Duodenal mucosa (tissue), 2 donors: ENCODE data around the gene TST.

ENCODE experiments used
- H3K27ac ChIP-seq: one replicate; pipeline ENCODE4 v1.7.0; 2013; ENCODE audit warnings: low read depth, low read length
- H3K27me3 ChIP-seq, 2 donors: one replicate each; pipeline ENCODE4 v1.7.0; 2013; ENCODE audit warnings: low read length in 2 of 2, control low read depth in 1 of 2; ENCODE audit not compliant: insufficient read depth in 2 of 2, control insufficient read depth in 1 of 2
- H3K36me3 ChIP-seq, 2 donors: one replicate each; pipeline ENCODE4 v1.7.0; 2013; ENCODE audit warnings: low read length in 2 of 2, control low read depth in 1 of 2; ENCODE audit not compliant: insufficient read depth in 2 of 2, control insufficient read depth in 1 of 2
- H3K4me1 ChIP-seq, 2 donors: one replicate each; pipeline ENCODE4 v1.7.0; 2013; ENCODE audit warnings: low read length in 2 of 2, control low read depth in 1 of 2; ENCODE audit not compliant: insufficient read depth in 2 of 2, control insufficient read depth in 1 of 2
- H3K4me3 ChIP-seq, 2 donors: one replicate each; pipeline ENCODE4 v1.7.0; 2013; ENCODE audit warnings: low read length in 2 of 2, low read depth in 1 of 2
- H3K9ac ChIP-seq, 2 donors: one replicate each; pipeline ENCODE4 v1.7.0; 2013; ENCODE audit warnings: low read length in 2 of 2, low read depth in 1 of 2
- H3K9me3 ChIP-seq, 2 donors: one replicate each; pipeline ENCODE4 v1.7.0; 2013; ENCODE audit warnings: low read length in 2 of 2, control low read depth in 1 of 2; ENCODE audit not compliant: control insufficient read depth in 1 of 2

The TST gene

DNA sequence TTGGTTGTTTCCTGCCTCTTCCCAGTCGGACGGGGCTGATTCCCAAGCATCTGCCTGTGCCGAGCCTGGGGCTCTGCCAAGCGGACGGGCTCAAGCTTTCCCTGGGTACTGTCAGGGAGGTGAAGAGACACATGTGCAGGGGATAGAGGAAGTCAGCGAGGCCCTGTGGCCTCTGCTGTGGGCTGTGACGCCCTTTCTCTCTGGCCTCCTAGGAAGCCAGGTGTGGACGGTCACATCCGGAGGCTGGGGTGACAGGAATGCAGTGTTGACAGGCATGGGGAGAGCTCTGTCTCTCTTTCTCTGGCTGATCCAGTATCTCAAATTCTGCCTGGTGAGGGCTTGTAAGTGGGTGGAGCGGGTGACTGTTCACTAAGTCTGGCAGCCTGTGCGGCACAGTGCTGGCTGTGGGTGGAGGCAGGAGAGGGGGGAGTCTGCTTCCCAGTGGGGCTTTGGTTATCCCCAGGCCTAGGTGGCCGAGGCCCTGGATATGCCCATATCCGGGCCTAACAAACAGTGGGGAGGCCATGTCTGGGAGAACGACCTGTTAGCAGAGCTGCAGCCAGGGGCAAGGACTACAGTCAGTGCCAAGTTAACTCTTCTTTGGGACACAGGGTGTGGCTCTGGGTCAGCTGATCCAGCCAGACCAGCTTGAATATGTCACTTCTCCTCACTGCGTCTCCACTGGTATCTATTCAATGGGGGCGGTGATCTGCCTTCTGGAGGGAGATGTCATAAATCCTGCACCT, 34.2 kb upstream of the TST start:
- H3K9ac ChIP-seq = no peak overlapping the region
- H3K27ac ChIP-seq = no peak overlapping the region
- H3K4me3 ChIP-seq = no peak overlapping the region
- H3K9me3 ChIP-seq = no peaks in the 10 kb centered on the region
- no peaks in the 10 kb centered on the region for H3K27me3 ChIP-seq
- H3K4me1 ChIP-seq = peaks cover 34% of the 10 kb centered on the region in 2 donors
- H3K36me3 ChIP-seq = peaks cover 0 to 16% of the 10 kb centered on the region in 2 donors

DNA sequence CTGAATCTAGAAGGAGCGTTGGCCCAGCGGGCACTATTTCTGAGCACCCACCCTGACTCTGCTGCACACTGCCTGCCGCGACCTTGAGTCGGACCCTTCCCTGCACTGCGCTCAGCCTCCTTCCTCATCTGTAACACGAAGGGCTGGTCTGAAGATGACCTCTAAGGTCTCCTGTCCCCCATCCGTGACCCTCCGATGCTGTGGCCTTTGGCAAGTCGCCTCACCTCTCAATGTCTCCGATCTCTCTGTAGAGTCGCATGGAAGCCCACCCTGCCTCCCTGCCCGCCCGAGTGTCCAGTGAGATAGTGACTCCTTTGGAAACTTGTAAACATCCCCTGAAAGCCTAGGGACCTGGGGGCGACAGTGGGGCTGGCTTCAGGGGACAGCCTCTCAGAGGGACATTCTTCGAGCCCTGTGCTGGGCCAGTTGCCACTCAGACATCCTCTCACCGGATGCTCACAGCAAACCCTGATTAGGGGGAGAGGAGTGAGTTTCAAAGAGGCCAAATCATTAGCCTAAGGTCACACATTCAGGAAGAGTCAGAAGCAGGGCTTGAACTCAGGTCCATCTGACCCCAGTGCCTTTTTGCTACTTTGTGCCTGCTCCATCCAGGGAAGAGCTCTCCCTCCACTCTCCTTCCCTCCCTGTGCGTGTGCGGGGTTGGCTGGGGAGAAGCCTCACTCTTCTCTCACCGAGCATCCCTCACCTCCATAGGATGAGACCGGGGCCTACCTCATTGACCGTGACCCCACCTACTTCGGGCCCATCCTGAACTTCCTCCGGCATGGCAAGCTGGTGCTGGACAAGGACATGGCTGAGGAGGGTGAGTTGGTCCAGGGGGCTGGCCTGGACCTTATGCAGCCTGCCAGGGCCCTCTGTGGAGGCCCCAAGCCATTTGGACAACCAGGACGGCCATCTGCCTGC, 33.4 kb upstream of the TST start:
- peaks cover 0 to 13% of the 10 kb centered on the region in 2 donors for H3K36me3 ChIP-seq
- H3K27ac ChIP-seq = no peak overlapping the region
- H3K4me3 ChIP-seq = peak overlapping the region; percentile 55 to 73
- H3K27me3 ChIP-seq = no peaks in the 10 kb centered on the region
- H3K9me3 ChIP-seq = no peaks in the 10 kb centered on the region
- H3K9ac ChIP-seq = peak overlapping the region in 1 of 2 donors; percentile 43
- H3K4me1 ChIP-seq = peaks cover 34% of the 10 kb centered on the region in 2 donors

- Histone ChIP-seq H3K27me3 (no peaks in the 10 kb centered on the region), H3K9me3 (no peaks in the 10 kb centered on the region), H3K36me3 (peaks cover 0 to 5% of the 10 kb centered on the region in 2 donors), H3K9ac (peak within 1 kb of the TSS in 1 of 2 donors; percentile 43), H3K27ac (no peak within 1 kb of the TSS), H3K4me1 (peaks cover 34% of the 10 kb centered on the region in 2 donors), H3K4me3 (peak within 1 kb of the TSS; percentile 55 to 73)
Observed at GRCh38 chr22:37051391-37052385, 32.4 kb upstream of the TST start, which contains the start of gene KCTD17. TSS of gene KCTD17 (plus strand) at chr22:37051742. CDS start at chr22:37051761, 19 bp downstream.

DNA sequence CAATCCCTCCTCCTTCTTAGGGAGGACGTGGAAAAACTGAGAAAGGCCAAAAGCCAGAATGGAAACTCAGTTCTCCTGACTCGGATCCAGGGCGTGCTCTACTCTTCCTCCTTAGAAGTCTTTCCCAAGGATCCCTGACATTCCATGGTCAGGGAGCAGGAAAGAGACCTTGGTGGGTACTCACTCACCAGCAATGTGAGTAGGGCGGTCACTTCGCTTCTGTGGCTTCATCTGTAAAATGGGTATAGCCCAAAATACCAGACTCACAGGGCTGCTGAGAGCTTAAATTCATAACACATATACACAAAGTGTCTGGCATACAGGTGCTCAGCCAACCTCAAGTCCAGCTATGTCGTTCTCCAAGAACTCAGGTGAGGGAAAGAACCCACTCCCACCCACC, 31.7 kb upstream of the TST start:
- H3K9ac ChIP-seq = no peak overlapping the region
- peaks cover 34% of the 10 kb centered on the region in 2 donors for H3K4me1 ChIP-seq
- H3K4me3 ChIP-seq = no peak overlapping the region
- H3K27ac ChIP-seq = no peak overlapping the region
- H3K27me3 ChIP-seq = no peaks in the 10 kb centered on the region
- H3K36me3 ChIP-seq = peaks cover 0 to under 1% of the 10 kb centered on the region in 2 donors
- H3K9me3 ChIP-seq = no peaks in the 10 kb centered on the region

DNA sequence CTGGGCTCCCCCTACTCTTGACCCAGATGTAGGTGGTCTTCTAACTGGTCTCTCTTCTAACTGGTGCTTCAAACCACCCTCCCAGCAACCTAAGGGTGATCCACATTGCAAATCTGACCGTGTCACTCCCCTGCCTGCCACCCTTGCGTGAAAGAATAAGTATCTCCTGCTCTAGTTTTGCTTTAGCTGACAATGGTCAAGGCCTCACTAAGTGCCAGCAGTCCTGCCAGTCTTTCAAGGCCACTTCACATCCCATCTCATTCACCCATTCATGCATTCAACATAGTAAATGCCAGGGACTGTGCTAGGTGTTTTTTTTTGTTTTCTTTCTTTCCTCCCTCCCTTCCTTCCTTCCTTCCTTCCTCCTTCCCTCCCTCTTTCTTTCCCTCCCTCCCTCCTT, 30.0 kb upstream of the TST start:
- Histone ChIP-seq H3K27ac (no peak overlapping the region), H3K4me3 (no peak overlapping the region), H3K9me3 (no peaks in the 10 kb centered on the region), H3K9ac (no peak overlapping the region), H3K4me1 (peaks cover 38 to 44% of the 10 kb centered on the region in 2 donors), H3K36me3 (no peaks in the 10 kb centered on the region), H3K27me3 (no peaks in the 10 kb centered on the region)

DNA sequence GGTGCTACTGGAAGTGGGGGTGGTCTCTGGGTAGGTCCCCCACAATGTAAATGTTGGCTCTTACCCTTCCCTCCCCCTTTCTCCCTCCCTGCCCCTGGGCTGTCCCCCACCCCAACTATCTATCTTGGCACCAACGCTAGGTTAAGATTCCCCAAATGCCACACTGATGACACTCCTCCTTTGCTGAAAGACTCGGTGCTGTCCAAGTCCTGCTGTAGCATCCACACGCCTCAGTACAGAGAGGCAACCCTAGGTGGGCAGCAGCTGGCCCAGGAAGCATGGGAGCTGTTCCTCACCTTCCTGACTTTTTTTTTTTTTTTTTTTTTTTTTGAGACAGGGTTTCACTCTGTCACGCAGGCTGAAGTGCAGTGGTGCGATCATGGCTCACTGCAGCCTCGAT, 28.9 kb upstream of the TST start:
- H3K36me3 ChIP-seq = no peaks in the 10 kb centered on the region
- H3K27ac ChIP-seq = no peak overlapping the region
- no peaks in the 10 kb centered on the region for H3K27me3 ChIP-seq
- no peaks in the 10 kb centered on the region for H3K9me3 ChIP-seq
- peaks cover 40 to 44% of the 10 kb centered on the region in 2 donors for H3K4me1 ChIP-seq
- no peak overlapping the region for H3K4me3 ChIP-seq
- no peak overlapping the region for H3K9ac ChIP-seq

DNA sequence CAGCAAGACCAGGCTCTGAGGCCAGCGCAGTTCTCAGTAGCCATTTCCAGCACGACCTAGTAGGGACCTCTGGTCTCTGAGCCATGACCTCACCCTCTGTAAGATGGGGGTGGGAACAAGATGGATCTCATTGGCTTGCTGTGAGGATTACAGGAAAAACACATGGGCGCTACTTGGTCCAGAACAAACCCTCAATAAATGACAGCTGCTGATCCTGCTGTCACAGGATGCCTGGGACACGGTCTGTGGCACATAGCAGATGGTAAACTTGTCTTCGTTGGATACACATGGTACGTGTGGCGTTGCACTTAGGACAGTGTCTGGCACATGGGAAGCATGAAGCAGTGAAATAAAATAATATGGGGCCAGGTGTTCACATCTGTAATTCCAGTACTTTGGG, 27.8 kb upstream of the TST start:
- Histone ChIP-seq H3K27me3 (no peaks in the 10 kb centered on the region), H3K4me3 (no peak overlapping the region), H3K4me1 (peaks cover 37 to 38% of the 10 kb centered on the region in 2 donors), H3K9ac (no peak overlapping the region), H3K9me3 (no peaks in the 10 kb centered on the region), H3K36me3 (no peaks in the 10 kb centered on the region), H3K27ac (no peak overlapping the region)

DNA sequence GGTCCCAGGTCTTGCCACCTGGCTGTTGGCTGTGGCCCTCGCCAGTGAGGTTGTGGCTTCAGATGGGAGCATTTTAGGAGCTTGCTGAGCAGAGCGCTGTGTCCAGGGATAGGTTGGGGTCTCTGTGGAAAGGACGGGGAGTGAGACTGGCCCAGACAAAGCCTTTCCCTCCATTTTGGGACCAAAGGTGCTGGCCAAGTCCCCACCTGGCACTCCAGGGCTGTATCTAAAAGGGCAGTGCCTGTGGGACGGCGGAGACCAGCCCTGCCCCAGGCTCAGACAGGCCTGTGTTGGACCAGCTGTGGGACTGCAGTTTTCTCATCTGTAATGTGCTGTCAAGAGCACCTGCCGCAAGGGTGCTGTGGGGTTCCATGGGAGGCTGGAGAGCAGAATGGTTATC, 27.3 kb upstream of the TST start:
- H3K4me3 ChIP-seq = no peak overlapping the region
- H3K27ac ChIP-seq = no peak overlapping the region
- no peak overlapping the region for H3K9ac ChIP-seq
- no peaks in the 10 kb centered on the region for H3K27me3 ChIP-seq
- H3K4me1 ChIP-seq = peaks cover 36% of the 10 kb centered on the region in 2 donors
- no peaks in the 10 kb centered on the region for H3K9me3 ChIP-seq
- no peaks in the 10 kb centered on the region for H3K36me3 ChIP-seq

DNA sequence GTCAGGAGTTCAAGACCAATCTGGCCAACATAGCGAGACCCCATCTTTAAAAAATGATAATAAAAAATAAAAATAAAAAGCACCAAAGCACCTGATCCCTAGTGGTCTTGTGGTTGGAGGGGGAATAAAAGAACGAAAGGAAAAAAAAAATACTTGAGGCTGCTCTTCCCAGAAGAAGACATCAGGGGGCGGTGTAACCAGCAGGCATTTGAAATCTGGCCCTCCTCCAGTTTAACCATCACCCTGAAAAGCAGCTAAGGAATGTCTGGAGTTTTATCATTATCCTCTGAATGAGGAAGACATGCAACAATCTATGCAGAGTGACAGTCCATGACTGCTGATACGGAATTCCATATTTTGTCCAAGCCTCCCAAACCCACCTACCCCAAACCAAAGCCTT, 26.7 kb upstream of the TST start:
- no peaks in the 10 kb centered on the region for H3K27me3 ChIP-seq
- H3K36me3 ChIP-seq = no peaks in the 10 kb centered on the region
- no peak overlapping the region for H3K9ac ChIP-seq
- peaks cover 35 to 36% of the 10 kb centered on the region in 2 donors for H3K4me1 ChIP-seq
- no peaks in the 10 kb centered on the region for H3K9me3 ChIP-seq
- H3K27ac ChIP-seq = no peak overlapping the region
- no peak overlapping the region for H3K4me3 ChIP-seq
